GM12891 (cell line): ENCODE data around the gene VIPR1.

ENCODE experiments used
- POLR2A ChIP-seq: IDR thresholded peaks from 2 replicates; pipeline ENCODE4 v1.6.1; 2011; ENCODE audit warnings: low read depth, low read length, control low read depth
- POLR2AphosphoS5 ChIP-seq: IDR thresholded peaks from 2 replicates; pipeline ENCODE4 v1.6.1; 2011; ENCODE audit warnings: low read depth, low read length, control low read depth
- POU2F2 ChIP-seq: IDR thresholded peaks from 2 replicates; pipeline ENCODE4 v1.6.1; 2011; ENCODE audit warnings: low read depth, mild to moderate bottlenecking, control low read depth, low read length, moderate library complexity

DNA sequence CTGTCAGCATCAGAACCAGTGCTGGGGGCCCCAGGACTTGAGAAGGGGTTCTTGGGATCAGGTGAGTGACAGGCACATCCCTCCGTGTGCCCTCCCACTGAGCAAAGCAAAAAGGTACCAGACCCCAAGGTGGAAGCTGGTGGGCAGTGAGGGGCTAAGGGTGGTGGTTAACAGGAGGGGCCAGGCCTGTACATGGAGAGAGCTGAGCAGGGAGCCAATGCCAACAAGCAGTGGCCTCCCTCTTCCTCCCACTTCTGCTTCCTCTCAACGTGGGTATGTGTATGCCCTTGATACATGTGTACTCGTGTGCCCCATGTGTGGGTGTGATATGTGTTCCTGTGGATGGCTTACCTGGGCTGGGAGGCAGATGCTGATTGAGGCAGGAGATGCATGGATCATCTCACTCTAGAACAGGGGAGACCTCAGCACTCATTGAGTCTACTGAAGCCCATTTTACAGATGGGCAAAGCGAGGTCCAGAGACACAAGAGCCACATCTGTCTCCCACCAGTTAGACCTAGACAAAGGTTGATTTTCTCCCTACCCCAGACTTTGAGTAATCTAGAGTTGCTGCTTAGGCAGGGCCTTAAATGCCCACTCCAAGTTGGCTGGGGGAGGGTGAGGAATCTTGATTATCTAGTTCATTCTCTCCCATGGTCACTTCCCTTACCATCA, 945 bp downstream of the VIPR1 start:
- TF ChIP-seq POLR2AphosphoS5 (no peak), POLR2A (no peak), POU2F2 (no peak)
